Measurements from ENCODE around the gene CADPS. TPM values are rescaled to one million over a fixed set of nuclear protein-coding genes. Genes with fewer than 3 reads are reported as not detected.

CADPS gene
- total RNA-seq, 1 experiment from 2014 or later: not detected

DNA sequence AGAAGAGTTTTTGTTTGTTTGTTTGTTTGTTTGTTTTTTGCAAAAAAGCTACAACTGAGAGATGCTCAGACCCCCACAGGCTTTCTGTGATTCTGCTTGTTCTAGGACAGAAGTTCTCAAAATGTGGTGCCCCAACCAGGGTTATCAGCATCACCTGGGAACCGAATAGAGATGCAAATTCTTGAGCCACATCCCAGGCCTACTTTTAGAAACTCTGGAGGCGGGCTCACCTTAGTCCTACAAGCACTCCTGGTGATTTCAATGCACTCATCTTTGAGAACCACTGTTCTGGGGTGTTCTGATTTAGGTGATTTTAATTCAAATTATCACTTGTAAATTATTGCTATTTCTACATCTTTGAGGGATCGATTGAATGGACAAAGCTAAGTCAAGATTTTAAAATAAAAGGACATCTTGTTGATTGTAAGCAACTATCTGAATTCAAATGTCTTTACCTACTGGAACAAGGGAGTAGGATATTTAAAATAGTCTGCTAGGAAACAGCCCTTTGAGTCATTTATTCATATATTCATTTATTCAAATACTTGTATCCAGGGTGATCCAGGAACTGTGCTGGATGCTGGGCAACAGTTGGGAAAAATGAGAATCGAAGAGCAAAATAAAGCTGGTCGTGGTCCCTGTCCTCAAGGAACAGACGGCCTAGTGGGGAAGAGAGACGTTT is 44.7 kb upstream of the CADPS start:
- H3K36me3 Mint-ChIP-seq (ENCODE audit: insufficient read depth, unreplicated experiment): no peaks in the 10 kb centered on the region
- TF ChIP-seq, protein P1, sequence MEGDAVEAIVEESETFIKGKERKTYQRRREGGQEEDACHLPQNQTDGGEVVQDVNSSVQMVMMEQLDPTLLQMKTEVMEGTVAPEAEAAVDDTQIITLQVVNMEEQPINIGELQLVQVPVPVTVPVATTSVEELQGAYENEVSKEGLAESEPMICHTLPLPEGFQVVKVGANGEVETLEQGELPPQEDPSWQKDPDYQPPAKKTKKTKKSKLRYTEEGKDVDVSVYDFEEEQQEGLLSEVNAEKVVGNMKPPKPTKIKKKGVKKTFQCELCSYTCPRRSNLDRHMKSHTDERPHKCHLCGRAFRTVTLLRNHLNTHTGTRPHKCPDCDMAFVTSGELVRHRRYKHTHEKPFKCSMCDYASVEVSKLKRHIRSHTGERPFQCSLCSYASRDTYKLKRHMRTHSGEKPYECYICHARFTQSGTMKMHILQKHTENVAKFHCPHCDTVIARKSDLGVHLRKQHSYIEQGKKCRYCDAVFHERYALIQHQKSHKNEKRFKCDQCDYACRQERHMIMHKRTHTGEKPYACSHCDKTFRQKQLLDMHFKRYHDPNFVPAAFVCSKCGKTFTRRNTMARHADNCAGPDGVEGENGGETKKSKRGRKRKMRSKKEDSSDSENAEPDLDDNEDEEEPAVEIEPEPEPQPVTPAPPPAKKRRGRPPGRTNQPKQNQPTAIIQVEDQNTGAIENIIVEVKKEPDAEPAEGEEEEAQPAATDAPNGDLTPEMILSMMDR (IDR thresholded peaks at IDR 0.05; ENCODE audit: unreplicated experiment): no peak
- H3K9me3 Mint-ChIP-seq (ENCODE audit: low read depth, unreplicated experiment): no peaks in the 10 kb centered on the region
- no peak for DNase-seq
- H3K4me1 Mint-ChIP-seq (ENCODE audit: low read depth, unreplicated experiment): peaks cover 19% of the 10 kb centered on the region
- intact Hi-C loops (cut with micrococcal nuclease; ENCODE audit: unreplicated experiment): no loop called here
- peaks cover 9% of the 10 kb centered on the region for H3K27me3 Mint-ChIP-seq (ENCODE audit: unreplicated experiment)
- H3K4me3 Mint-ChIP-seq (ENCODE audit: low read depth, unreplicated experiment): no peak overlapping the region
- BruUV-seq (replicated peaks): no TSS peak
- CTCF ChIA-PET: no interaction called here
- no peak overlapping the region for H3K27ac Mint-ChIP-seq (ENCODE audit: unreplicated experiment)

GRCh38 chr3:62918777-62919176 is 43.6 kb upstream of the CADPS start:
- H3K9me3 Mint-ChIP-seq (ENCODE audit: low read depth, unreplicated experiment): no peaks in the 10 kb centered on the region
- intact Hi-C loops (cut with micrococcal nuclease; ENCODE audit: unreplicated experiment): no loop called here
- TF ChIP-seq, protein P1 (IDR thresholded peaks at IDR 0.05; ENCODE audit: unreplicated experiment): no peak
- no peak overlapping the region for H3K27ac Mint-ChIP-seq (ENCODE audit: unreplicated experiment)
- no peaks in the 10 kb centered on the region for H3K36me3 Mint-ChIP-seq (ENCODE audit: insufficient read depth, unreplicated experiment)
- H3K4me1 Mint-ChIP-seq (ENCODE audit: low read depth, unreplicated experiment): peaks cover 19% of the 10 kb centered on the region
- no peaks in the 10 kb centered on the region for H3K27me3 Mint-ChIP-seq (ENCODE audit: unreplicated experiment)
- CTCF ChIA-PET: no interaction called here
- DNase-seq: no peak
- no TSS peak for BruUV-seq (replicated peaks)
- no peak overlapping the region for H3K4me3 Mint-ChIP-seq (ENCODE audit: low read depth, unreplicated experiment)

GRCh38 chr3:62918131-62918530 is 42.9 kb upstream of the CADPS start:
- no peak for DNase-seq
- CTCF ChIA-PET: no interaction called here
- Mint-ChIP-seq H3K36me3 (ENCODE audit: insufficient read depth, unreplicated experiment) (no peaks in the 10 kb centered on the region), H3K27me3 (ENCODE audit: unreplicated experiment) (no peaks in the 10 kb centered on the region), H3K9me3 (ENCODE audit: low read depth, unreplicated experiment) (no peaks in the 10 kb centered on the region), H3K4me3 (ENCODE audit: low read depth, unreplicated experiment) (no peak overlapping the region), H3K27ac (ENCODE audit: unreplicated experiment) (no peak overlapping the region), H3K4me1 (ENCODE audit: low read depth, unreplicated experiment) (peaks cover 19% of the 10 kb centered on the region)
- BruUV-seq (replicated peaks): no TSS peak
- intact Hi-C loops (cut with micrococcal nuclease; ENCODE audit: unreplicated experiment): no loop called here
- TF ChIP-seq, protein P1 (IDR thresholded peaks at IDR 0.05; ENCODE audit: unreplicated experiment): no peak

- Mint-ChIP-seq H3K36me3 (ENCODE audit: insufficient read depth, unreplicated experiment) (no peaks in the 10 kb centered on the region), H3K9me3 (ENCODE audit: low read depth, unreplicated experiment) (no peaks in the 10 kb centered on the region), H3K4me3 (ENCODE audit: low read depth, unreplicated experiment) (no peak overlapping the region), H3K4me1 (ENCODE audit: low read depth, unreplicated experiment) (no peaks in the 10 kb centered on the region), H3K27me3 (ENCODE audit: unreplicated experiment) (peaks cover 13% of the 10 kb centered on the region), H3K27ac (ENCODE audit: unreplicated experiment) (no peak overlapping the region)
- CTCF ChIA-PET: no interaction called here
- no peak for DNase-seq
- intact Hi-C loops (cut with micrococcal nuclease; ENCODE audit: unreplicated experiment): no loop called here
- no TSS peak for BruUV-seq (replicated peaks)
- TF ChIP-seq, protein P1 (IDR thresholded peaks at IDR 0.05; ENCODE audit: unreplicated experiment): no peak
Observed at GRCh38 chr3:62911526-62911925, 36.3 kb upstream of the CADPS start.
